ENCODE measurements around the gene VDAC1.

DNA sequence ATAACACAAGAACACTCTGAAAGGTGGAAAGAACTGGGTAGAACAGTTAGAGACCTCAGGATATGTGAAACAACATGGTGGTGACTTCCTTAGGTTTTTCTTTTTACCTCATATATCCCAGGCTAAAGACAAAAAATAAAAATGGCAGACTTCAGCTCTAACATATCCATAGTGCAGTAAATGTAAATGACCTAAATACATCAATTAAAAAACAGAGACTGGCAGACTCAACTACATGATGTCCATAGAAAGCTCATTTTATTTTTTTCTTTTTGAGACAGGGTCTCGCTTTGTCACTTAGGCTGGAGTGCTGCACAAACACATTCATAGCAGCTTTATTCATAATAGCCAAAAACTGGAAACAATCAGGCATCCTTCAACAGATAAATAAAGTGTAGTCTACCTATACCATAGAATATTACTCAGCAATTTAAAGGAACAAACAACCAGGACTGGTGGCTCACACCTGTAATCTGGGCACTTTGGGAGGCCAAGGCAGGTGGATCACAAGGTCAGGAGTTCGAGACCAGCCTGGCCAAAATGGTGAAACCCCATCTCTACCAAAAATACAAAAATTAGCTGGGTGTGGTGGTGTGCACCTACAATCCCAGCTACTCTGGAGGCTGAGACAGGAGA lies 41.2 kb downstream of the VDAC1 start:
- TF ChIP-seq, protein P1, sequence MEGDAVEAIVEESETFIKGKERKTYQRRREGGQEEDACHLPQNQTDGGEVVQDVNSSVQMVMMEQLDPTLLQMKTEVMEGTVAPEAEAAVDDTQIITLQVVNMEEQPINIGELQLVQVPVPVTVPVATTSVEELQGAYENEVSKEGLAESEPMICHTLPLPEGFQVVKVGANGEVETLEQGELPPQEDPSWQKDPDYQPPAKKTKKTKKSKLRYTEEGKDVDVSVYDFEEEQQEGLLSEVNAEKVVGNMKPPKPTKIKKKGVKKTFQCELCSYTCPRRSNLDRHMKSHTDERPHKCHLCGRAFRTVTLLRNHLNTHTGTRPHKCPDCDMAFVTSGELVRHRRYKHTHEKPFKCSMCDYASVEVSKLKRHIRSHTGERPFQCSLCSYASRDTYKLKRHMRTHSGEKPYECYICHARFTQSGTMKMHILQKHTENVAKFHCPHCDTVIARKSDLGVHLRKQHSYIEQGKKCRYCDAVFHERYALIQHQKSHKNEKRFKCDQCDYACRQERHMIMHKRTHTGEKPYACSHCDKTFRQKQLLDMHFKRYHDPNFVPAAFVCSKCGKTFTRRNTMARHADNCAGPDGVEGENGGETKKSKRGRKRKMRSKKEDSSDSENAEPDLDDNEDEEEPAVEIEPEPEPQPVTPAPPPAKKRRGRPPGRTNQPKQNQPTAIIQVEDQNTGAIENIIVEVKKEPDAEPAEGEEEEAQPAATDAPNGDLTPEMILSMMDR (IDR thresholded peaks at IDR 0.05): no peak
- TF ChIP-seq POLR2A (IDR thresholded peaks at IDR 0.05) (no peak), EP300 (IDR thresholded peaks at IDR 0.05) (no peak)
